ENCODE results near the gene POC5.

- TF ChIP-seq, protein P1, sequence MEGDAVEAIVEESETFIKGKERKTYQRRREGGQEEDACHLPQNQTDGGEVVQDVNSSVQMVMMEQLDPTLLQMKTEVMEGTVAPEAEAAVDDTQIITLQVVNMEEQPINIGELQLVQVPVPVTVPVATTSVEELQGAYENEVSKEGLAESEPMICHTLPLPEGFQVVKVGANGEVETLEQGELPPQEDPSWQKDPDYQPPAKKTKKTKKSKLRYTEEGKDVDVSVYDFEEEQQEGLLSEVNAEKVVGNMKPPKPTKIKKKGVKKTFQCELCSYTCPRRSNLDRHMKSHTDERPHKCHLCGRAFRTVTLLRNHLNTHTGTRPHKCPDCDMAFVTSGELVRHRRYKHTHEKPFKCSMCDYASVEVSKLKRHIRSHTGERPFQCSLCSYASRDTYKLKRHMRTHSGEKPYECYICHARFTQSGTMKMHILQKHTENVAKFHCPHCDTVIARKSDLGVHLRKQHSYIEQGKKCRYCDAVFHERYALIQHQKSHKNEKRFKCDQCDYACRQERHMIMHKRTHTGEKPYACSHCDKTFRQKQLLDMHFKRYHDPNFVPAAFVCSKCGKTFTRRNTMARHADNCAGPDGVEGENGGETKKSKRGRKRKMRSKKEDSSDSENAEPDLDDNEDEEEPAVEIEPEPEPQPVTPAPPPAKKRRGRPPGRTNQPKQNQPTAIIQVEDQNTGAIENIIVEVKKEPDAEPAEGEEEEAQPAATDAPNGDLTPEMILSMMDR (IDR thresholded peaks at IDR 0.05): no peak
- no peak for TF ChIP-seq EP300 (IDR thresholded peaks at IDR 0.05)
Observed at GRCh38 chr5:75677607-75678006, 39.6 kb downstream of the POC5 start.
